ENCODE data around the gene NDUFS7.

NDUFS7 gene

DNA sequence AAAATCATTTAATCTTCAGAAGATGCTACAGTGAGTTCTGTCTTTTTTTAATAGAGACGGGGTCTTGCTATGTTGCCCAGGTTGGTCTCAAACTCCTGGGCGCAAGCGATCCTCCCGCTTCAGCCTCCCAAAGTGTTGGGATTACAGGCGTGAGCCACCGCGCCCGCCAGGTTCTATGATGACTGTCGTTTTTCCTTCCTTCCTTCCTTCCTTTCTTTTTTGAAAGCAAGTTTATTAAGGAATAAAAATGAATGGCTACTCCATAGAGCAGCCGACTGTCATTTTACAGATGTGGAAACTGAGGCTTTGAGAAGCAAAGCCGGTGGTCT, 18.1 kb downstream of the NDUFS7 start:
- no peak for DNase-seq

GRCh38 chr19:1402411-1403070, 18.8 kb downstream of the NDUFS7 start:
- DNase-seq, result no peak

DNA sequence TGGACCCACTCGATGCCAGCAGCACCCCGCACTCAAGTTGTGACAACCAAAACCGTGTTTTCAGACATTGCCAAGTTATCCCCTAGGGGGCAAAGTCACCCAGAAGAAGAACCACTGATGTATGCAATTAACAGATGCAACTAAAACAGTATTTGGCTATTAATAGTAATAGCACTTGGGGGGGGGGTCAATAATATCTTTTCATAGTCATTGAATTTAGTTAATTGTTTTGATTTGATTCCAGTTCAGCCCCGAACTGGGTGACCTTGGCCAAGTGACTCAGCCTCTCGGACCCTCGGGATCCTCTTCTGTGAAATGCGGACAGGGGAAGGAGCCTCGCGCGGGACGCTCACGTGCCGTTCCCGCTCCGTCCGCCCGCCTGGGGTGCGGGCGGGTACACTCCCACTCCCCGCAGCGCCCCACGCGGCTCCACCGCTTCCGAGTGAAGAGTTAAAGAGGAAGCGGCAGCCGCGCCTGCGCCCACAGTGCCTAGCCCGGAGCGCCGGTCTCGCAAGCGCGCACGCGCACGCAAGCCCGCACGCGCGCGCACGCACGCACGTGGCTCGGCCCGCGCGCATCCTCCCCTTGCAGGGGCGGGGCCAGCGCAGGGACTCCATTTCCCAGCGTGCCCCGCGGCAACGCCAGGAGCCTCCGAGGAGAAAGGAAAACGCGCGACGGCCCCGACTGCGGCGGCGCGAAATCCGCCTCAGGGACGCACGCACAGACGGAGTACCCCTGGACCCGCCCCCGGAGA, 23.2 kb downstream of the NDUFS7 start:
- DNase-seq, result peak; percentile 98 to 99 (median 99)

DNA sequence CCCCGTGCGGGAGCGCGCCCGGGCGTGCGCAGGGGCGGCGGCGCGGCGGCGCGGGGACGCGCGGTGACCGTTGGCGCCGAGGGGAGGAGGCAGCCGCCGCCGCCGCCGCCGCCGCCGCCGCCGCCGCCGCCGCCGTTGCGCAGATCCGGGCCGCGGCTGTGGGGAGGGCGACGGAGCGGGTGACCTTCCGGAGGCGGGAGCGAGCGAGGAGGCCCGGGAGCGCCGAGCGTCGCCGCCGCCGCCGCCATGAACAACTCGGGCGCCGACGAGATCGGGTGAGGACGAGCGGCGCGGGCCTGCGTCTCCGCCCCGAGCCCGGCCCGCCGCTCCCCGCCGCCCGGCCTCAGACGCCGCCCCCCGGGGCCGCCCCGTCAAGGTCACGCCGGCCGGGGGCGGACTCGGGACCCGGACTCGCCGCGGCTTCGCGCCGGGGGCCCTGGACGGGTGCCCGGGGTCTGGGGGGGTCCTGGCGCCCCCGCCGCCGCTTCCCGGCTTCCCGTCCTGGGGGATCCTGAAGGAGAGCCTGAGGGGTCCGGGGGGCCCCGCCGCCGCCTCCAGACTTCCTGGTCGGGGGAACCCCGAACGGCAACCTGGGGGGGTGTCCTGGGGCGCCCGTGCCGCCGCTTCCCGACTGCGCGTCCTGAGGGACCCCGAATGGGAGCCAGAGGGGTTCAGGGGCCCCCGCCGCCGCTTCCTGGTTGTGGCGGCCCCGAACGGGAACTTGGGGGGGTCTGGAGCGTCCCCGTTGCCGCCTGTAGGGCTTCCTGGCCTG, 24.0 kb downstream of the NDUFS7 start, which contains the start of gene DAZAP1:
Gene DAZAP1, plus strand, starts transcription at position 59 of the 772 bp plus-strand sequence. Its CDS starts 188 bp downstream, at position 247.
- peak in 2 of 4 experiments; percentile 47 to 54 for DNase-seq

DNA sequence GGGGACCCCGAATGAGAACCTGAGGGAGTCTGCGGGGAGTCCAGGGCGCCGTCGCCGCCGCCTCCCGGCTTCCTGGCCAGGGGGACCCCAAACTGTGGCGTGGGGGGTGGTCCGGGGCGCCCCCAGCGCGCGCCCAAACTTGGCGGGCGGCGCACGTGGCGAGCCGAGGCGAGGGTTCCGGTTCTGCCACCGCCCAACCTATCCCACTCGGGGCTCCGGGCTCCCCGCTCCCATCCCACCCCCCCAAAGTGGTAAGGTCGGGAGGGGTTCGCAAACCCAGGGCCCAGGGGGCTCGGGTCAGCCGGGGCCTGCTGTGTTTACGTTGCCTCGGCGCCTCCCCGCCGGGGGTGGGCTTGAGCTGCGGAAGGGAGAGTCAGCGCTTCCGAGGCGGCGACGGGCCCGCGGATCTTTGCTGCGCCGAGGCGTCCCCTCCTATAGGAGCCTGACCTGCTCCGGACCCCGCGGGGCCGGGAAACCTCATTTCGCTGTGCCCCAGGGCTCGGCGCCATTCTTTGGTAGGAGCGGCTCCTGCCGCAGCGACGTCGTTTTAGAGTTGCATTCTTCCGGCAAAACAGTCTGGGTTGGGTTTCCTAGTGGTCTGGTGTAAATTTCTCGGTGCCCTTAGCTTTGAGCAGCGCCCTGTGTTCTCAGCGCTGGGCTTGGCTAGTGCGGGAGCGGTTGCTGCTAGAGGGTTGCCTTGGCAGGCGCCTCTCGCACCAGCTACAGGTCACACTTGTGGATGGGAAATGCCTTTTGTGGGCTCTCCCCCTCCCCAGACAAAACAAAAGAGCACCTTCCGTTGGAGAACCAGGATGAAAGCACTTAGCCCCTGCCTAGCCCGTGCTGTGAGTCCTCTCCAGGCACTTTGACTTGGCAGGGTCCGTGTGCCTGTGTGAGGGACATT, 24.8 kb downstream of the NDUFS7 start:
- peak in 3 of 4 experiments; percentile 19 to 49 (median 35) for DNase-seq

- DNase-seq, result no peak
Observed at GRCh38 chr19:1409204-1410005, 25.7 kb downstream of the NDUFS7 start.

DNA sequence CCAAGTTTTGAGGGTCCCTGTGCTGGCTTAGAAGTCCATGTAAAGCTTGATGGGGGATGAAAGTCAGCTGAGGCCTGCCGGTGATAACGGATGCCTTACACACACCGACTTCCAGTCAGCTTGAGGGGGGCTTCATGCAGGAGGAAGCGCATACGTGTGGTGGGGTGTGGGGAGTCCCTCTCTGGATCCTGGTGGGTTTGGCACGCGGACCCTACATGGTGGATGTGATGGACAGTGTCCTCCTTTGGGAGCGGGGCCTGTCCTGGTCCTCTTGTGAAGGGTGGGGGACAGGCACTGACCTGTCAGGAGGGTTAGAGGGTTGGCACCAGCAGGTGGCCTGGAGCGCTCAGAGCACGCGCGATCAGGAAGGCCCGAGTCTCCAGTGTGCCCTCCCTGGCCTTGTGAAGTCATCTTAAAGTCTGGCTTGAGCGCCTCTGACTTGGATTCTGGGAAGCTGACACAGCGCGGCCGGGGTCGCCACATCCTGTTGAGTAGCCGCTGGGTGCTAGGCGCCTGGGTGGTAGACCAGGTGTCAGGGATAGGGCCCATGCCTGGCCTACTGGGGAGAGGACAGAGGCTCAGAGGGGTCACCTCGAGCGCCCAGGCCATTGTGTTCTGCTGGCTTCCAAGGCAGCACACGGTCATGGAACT, 26.6 kb downstream of the NDUFS7 start:
- DNase-seq, result no peak

- DNase-seq, result no peak
Observed at GRCh38 chr19:1410789-1411188, 27.1 kb downstream of the NDUFS7 start.

- DNase-seq, result no peak
Observed at GRCh38 chr19:1411255-1412191, 27.8 kb downstream of the NDUFS7 start.

- no peak for DNase-seq
Observed at GRCh38 chr19:1412323-1412923, 28.7 kb downstream of the NDUFS7 start.

- DNase-seq, result no peak
Observed at GRCh38 chr19:1412995-1413800, 29.5 kb downstream of the NDUFS7 start.

GRCh38 chr19:1416014-1416841, 32.5 kb downstream of the NDUFS7 start:
- no peak for DNase-seq

DNA sequence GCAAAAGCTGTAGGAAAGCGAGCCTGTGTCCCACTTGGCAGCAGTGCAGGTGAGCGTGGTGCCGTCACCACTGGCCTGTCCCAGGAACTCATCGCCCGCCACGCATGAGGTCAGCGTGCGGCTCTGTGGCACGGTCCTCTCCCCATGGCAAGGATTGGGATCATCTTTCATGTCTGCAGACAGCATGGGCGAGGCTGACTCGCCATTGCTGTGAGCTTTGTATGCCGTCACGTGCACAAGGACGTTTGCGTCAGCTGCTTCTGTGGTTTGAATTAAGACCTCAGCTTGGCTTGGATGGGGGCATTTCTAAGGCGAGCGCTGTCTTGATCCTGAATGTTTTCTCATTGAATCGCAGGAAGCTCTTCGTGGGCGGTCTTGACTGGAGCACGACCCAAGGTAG, 33.4 kb downstream of the NDUFS7 start:
- DNase-seq, result no peak

DNA sequence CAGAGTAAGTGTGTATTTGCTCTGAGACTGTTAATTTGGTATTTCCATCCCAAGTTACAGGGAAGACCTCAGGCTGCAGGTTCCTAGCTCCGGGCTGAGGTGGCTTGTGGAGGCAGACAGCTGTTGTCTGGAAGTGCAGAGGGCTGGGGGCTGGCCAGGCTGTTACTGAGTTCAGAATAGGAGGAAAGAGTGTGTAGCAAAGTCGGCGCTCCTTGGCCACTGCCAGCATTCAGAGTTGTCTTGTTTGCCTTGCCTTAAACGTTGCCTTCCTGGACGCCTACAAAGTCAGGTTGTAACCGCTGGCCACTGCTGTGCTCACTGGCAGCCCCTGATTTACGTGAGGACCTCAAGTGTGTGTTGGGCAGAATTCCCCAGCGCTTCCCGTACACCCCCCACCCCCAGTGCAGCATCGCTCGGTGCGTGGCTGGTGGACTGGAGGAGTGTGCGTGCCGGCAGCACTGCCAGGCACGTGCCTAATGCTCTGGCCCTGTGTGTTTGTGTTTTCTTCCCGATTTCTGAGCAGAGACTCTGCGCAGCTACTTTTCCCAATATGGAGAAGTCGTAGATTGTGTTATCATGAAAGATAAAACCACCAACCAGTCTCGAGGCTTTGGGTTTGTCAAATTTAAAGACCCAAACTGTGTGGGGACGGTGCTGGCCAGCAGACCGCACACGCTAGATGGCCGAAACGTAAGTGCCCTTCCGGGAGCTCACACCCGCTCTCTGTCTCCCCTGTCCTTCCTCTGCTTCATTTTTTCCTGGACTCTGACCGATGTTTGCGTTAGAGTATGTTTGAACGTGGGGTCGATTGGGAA, 34.2 kb downstream of the NDUFS7 start:
- no peak for DNase-seq

DNA sequence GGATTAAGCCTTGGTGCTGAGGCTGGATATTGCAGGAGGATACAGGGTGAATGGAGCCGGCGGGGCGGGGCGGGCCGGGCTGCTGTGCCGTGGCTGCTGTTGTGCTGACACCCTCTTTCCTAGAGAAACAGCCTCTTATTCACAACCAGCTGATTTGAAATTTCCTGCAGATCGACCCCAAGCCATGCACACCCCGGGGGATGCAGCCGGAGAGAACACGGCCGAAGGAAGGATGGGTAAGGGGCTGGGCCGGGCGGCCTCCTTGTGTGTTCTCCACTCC, 34.7 kb downstream of the NDUFS7 start:
- DNase-seq, result no peak

DNA sequence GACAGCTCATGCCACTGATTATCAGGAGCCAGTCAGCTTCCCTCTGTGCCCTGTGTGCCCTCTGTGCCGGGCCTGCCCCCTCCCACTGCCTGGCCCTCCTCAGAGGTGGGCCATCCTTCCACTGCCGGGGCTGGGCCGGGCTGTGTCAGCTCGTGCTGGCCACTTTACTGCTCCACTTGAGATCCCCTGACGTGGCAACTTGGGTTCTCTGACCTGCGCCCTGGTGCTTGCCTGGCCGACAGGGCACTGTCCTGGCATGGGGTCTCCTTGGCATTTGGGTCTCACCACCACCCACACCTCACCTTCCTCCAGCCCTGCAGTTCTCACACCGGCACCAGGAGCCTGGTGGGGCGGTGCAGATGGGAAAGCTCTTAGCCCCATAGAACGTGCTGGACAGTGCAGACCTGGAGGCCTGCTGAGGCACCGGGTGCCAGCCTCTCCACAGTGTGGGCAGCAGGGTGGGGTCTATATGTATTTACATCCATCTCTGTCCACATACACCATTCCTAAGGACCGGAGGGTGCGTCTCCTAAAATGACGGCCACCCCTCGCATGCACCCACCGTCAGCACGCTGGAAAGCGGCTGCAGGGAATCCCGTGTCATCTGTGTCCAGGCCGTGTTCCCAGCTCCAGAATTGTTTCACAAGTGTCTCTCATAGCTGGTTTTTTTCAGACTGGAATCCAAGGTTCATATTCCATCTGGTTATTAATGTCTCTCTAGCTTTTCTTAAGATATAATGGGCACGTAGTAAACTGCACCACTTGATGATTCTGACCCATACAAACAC, 35.4 kb downstream of the NDUFS7 start:
- no peak for DNase-seq
